ENCODE results near the gene CEP112.

CEP112 gene

GRCh38 chr17:66135896-66136295, 56.0 kb downstream of the CEP112 start:
- DNase-seq (ENCODE audit: low read depth, low spot score): no peak
- TF ChIP-seq POLR2AphosphoS5 (IDR thresholded peaks at IDR 0.05; ENCODE audit: borderline replicate concordance, low read depth, low read length): no peak
- no peak for TF ChIP-seq FOXP2 (optimal IDR thresholded peaks at IDR 0.05; ENCODE audit: control extremely low read depth, extremely low read length, insufficient read depth)
- TF ChIP-seq EZH2 (IDR thresholded peaks at IDR 0.05): no peak
- H3K4me3 ChIP-seq: no peak overlapping the region

GRCh38 chr17:66135219-66135618, 56.7 kb downstream of the CEP112 start:
- H3K4me3 ChIP-seq: no peak overlapping the region
- H3K27ac ChIP-seq: no peak overlapping the region
- H3K36me3 ChIP-seq (ENCODE audit: insufficient read depth, low read length): 0 out of 2 replicates have a peak, but pooled peaks cover 4% of the 10 kb centered on the region
- no peak overlapping the region for H3K9ac ChIP-seq (ENCODE audit: insufficient read length)
- TF ChIP-seq FOXP2 (optimal IDR thresholded peaks at IDR 0.05; ENCODE audit: control extremely low read depth, extremely low read length, insufficient read depth) (no peak), EZH2 (IDR thresholded peaks at IDR 0.05) (no peak), POLR2AphosphoS5 (IDR thresholded peaks at IDR 0.05; ENCODE audit: borderline replicate concordance, low read depth, low read length) (no peak)
- no peak for DNase-seq (ENCODE audit: low read depth, low spot score)
- no peaks in the 10 kb centered on the region for H3K9me3 ChIP-seq (ENCODE audit: low read depth, low read length)

More at GRCh38 chr17:66135896-66136295, 56.0 kb downstream of the CEP112 start:
- Histone ChIP-seq H3K36me3 (ENCODE audit: insufficient read depth, low read length) (0 out of 2 replicates have a peak, but pooled peaks cover 4% of the 10 kb centered on the region), H3K9me3 (ENCODE audit: low read depth, low read length) (no peaks in the 10 kb centered on the region), H3K27ac (no peak overlapping the region), H3K9ac (ENCODE audit: insufficient read length) (no peak overlapping the region)

GRCh38 chr17:66129759-66130158, 62.2 kb downstream of the CEP112 start:
- H3K27ac ChIP-seq: no peak overlapping the region
- H3K36me3 ChIP-seq (ENCODE audit: insufficient read depth, low read length): no peaks in the 10 kb centered on the region
- DNase-seq (ENCODE audit: low read depth, low spot score): no peak
- TF ChIP-seq FOXP2 (optimal IDR thresholded peaks at IDR 0.05; ENCODE audit: control extremely low read depth, extremely low read length, insufficient read depth): no peak
- no peak for TF ChIP-seq POLR2AphosphoS5 (IDR thresholded peaks at IDR 0.05; ENCODE audit: borderline replicate concordance, low read depth, low read length)
- no peak for TF ChIP-seq EZH2 (IDR thresholded peaks at IDR 0.05)
- H3K4me3 ChIP-seq: no peak overlapping the region
- H3K9ac ChIP-seq (ENCODE audit: insufficient read length): no peak overlapping the region
- no peaks in the 10 kb centered on the region for H3K9me3 ChIP-seq (ENCODE audit: low read depth, low read length)

DNA sequence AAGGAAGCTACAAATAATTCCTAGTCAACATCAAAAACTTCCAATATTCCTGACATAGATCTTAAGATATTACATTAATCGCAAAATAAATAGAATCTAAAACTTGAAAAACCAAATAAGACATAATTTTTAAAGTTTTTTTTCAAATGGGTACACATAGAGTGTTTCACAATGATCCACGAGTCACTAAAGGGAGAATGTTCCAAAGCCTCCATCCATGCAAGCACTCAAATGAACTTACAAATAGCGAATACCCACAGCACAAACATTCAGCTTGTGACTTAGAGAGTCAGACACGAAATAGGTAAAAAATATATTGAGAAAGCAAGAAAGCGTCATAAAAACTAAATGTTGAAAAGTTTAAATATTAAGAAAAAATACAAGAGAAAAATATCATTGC, 65.7 kb downstream of the CEP112 start:
- TF ChIP-seq FOXP2 (optimal IDR thresholded peaks at IDR 0.05; ENCODE audit: control extremely low read depth, extremely low read length, insufficient read depth) (no peak), POLR2AphosphoS5 (IDR thresholded peaks at IDR 0.05; ENCODE audit: borderline replicate concordance, low read depth, low read length) (no peak), EZH2 (IDR thresholded peaks at IDR 0.05) (no peak)
- no peak overlapping the region for H3K27ac ChIP-seq
- no peak for DNase-seq (ENCODE audit: low read depth, low spot score)

DNA sequence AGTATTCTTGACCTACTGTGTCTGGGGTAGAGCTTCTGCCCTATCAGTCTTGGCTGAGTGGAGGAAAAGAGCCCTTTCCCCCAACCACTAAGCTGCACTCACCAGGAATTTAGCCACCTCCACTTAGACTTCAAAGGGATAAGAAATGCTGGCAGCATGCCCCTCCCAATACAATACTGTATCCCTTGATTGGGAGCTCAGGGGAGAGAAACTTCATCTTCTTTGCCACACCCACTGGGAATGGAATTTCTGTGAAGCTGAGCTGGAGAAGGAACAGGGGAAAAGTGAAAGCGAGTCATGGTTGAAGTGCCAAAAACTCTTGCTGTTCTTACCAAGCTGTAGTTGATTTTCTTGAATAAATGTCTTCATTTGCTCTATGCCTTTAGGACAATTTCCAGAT, 68.8 kb downstream of the CEP112 start:
- H3K27ac ChIP-seq: no peak overlapping the region
- H3K4me3 ChIP-seq: no peak overlapping the region
- no peak overlapping the region for H3K9ac ChIP-seq (ENCODE audit: insufficient read length)
- H3K9me3 ChIP-seq (ENCODE audit: low read depth, low read length): no peaks in the 10 kb centered on the region
- no peak for DNase-seq (ENCODE audit: low read depth, low spot score)
- H3K36me3 ChIP-seq (ENCODE audit: insufficient read depth, low read length): no peaks in the 10 kb centered on the region
- TF ChIP-seq FOXP2 (optimal IDR thresholded peaks at IDR 0.05; ENCODE audit: control extremely low read depth, extremely low read length, insufficient read depth): no peak
- no peak for TF ChIP-seq POLR2AphosphoS5 (IDR thresholded peaks at IDR 0.05; ENCODE audit: borderline replicate concordance, low read depth, low read length)
- no peak for TF ChIP-seq EZH2 (IDR thresholded peaks at IDR 0.05)

More for the DNA sequence above, 65.7 kb downstream of the CEP112 start:
- no peaks in the 10 kb centered on the region for H3K9me3 ChIP-seq (ENCODE audit: low read depth, low read length)
- no peak overlapping the region for H3K9ac ChIP-seq (ENCODE audit: insufficient read length)
- no peaks in the 10 kb centered on the region for H3K36me3 ChIP-seq (ENCODE audit: insufficient read depth, low read length)
- no peak overlapping the region for H3K4me3 ChIP-seq

DNA sequence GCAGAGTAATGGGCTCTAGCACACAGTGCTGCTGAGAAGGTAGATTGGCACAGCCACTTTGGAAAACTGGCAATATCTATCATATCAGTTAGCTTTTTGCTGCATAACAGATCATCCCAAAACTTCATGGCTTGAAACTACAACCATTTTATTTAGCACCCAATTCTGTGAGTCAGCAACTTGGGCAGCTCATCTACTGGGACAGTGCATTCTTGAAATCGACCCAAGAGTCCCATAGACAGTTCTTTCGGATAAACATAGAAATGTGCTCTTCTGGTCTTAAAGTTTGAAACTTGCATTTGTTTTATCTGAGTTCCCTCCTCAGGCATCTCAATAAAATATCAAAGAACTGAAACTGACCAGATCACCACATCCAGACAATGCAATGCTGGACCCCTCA, 76.7 kb downstream of the CEP112 start:
- H3K27ac ChIP-seq: no peak overlapping the region
- no peak overlapping the region for H3K4me3 ChIP-seq
- H3K9ac ChIP-seq (ENCODE audit: insufficient read length): no peak overlapping the region
- no peak for TF ChIP-seq POLR2AphosphoS5 (IDR thresholded peaks at IDR 0.05; ENCODE audit: borderline replicate concordance, low read depth, low read length)
- TF ChIP-seq FOXP2 (optimal IDR thresholded peaks at IDR 0.05; ENCODE audit: control extremely low read depth, extremely low read length, insufficient read depth): no peak
- no peak for TF ChIP-seq EZH2 (IDR thresholded peaks at IDR 0.05)
- H3K9me3 ChIP-seq (ENCODE audit: low read depth, low read length): no peaks in the 10 kb centered on the region
- no peak for DNase-seq (ENCODE audit: low read depth, low spot score)
- H3K36me3 ChIP-seq (ENCODE audit: insufficient read depth, low read length): no peaks in the 10 kb centered on the region

- H3K27ac ChIP-seq: no peak overlapping the region
- DNase-seq (ENCODE audit: low read depth, low spot score): no peak
- no peaks in the 10 kb centered on the region for H3K9me3 ChIP-seq (ENCODE audit: low read depth, low read length)
- no peak overlapping the region for H3K4me3 ChIP-seq
- TF ChIP-seq FOXP2 (optimal IDR thresholded peaks at IDR 0.05; ENCODE audit: control extremely low read depth, extremely low read length, insufficient read depth) (no peak), POLR2AphosphoS5 (IDR thresholded peaks at IDR 0.05; ENCODE audit: borderline replicate concordance, low read depth, low read length) (no peak), EZH2 (IDR thresholded peaks at IDR 0.05) (no peak)
- no peak overlapping the region for H3K9ac ChIP-seq (ENCODE audit: insufficient read length)
- H3K36me3 ChIP-seq (ENCODE audit: insufficient read depth, low read length): no peaks in the 10 kb centered on the region
Observed at GRCh38 chr17:66114609-66115008, 77.3 kb downstream of the CEP112 start.

DNA sequence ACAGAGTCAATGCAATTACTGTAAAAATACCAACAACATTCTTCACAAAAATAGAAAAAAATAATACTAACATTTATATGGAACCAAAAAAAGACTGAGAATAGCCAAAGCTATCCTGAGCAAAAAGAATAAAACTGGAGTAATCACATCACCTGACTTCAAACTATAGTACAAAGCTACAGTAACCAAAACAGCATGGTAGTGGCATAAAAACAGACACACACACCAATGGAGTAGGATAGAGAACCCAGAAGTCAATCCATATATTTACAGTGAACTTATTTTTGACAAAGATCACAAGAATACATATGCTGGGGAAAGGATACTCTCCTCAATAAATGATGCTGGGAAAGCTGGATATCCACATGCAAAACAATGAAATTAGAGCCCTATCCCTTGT, 84.2 kb downstream of the CEP112 start:
- no peak for DNase-seq (ENCODE audit: low read depth, low spot score)
- no peaks in the 10 kb centered on the region for H3K9me3 ChIP-seq (ENCODE audit: low read depth, low read length)
- 0 out of 2 replicates have a peak, but pooled peaks cover 7% of the 10 kb centered on the region for H3K36me3 ChIP-seq (ENCODE audit: insufficient read depth, low read length)
- no peak overlapping the region for H3K9ac ChIP-seq (ENCODE audit: insufficient read length)
- no peak overlapping the region for H3K4me3 ChIP-seq
- TF ChIP-seq EZH2 (IDR thresholded peaks at IDR 0.05) (no peak), POLR2AphosphoS5 (IDR thresholded peaks at IDR 0.05; ENCODE audit: borderline replicate concordance, low read depth, low read length) (no peak), FOXP2 (optimal IDR thresholded peaks at IDR 0.05; ENCODE audit: control extremely low read depth, extremely low read length, insufficient read depth) (no peak)
- H3K27ac ChIP-seq: no peak overlapping the region

DNA sequence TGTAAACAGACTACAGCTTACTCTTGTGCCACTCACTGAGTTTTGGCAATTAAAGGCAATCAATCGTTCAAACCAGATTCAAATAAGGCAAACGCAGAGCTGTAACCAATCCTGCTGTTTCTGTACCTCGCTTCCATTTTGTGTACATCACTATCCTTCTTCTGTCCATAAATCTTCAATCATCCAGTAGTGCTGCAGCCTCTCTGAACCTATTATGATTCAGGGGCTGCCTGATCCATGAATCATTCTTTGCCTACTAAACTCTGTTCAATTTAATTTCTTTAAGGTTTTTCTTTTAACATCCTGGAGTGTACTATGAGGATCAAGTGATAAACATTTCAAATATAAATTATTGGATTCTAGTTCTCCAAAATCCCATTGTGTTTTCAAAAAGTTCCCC, 93.9 kb downstream of the CEP112 start:
- no peaks in the 10 kb centered on the region for H3K9me3 ChIP-seq (ENCODE audit: low read depth, low read length)
- DNase-seq (ENCODE audit: low read depth, low spot score): no peak
- H3K4me3 ChIP-seq: no peak overlapping the region
- TF ChIP-seq FOXP2 (optimal IDR thresholded peaks at IDR 0.05; ENCODE audit: control extremely low read depth, extremely low read length, insufficient read depth): no peak
- TF ChIP-seq EZH2 (IDR thresholded peaks at IDR 0.05): no peak
- no peak for TF ChIP-seq POLR2AphosphoS5 (IDR thresholded peaks at IDR 0.05; ENCODE audit: borderline replicate concordance, low read depth, low read length)
- H3K36me3 ChIP-seq (ENCODE audit: insufficient read depth, low read length): 0 out of 2 replicates have a peak, but pooled peaks cover 5% of the 10 kb centered on the region
- no peak overlapping the region for H3K27ac ChIP-seq
- H3K9ac ChIP-seq (ENCODE audit: insufficient read length): no peak overlapping the region

All from SK-N-MC (cell line).